HCT116 (cell line): ENCODE results near the gene RIPOR3. TPM values are rescaled to one million over a fixed set of nuclear protein-coding genes. Genes with fewer than 3 reads are reported as not detected.

Experiments
- ATAC-seq: fragments of 200-7000 bp; cut with Tn5 transposase; 2 replicates; pipeline ENCODE4 v1.9.1; 2020; ENCODE audit warnings: mild to moderate bottlenecking, moderate library complexity
- BruUV-seq: library from RNA; stranded (reverse); fragments of 400-500 nt; replicated peaks from 2 replicates; lab custom pipeline; 2021; lab: Mats Ljungman, UMichigan
- CTCF ChIA-PET: fragments of 300-600 bp; sonication (Branson Sonifier 250); formaldehyde crosslinking; loops from one replicate; lab custom pipeline; 2021; ENCODE audit warnings: antibody characterized with exemption; lab: Charles Lee
- POLR2A ChIA-PET: fragments of 300-600, 350-600 bp; sonication (Branson Sonifier 250); formaldehyde crosslinking; loops from one replicate; lab custom pipeline; 2021; ENCODE audit warnings: antibody characterized with exemption; lab: Charles Lee
- RAD21 ChIA-PET, 2 experiments: fragments of 300-600 bp; sonication (Branson Sonifier 250); formaldehyde crosslinking; loops; one replicate each; lab custom pipeline; 2023; ENCODE audit warnings: low total read pairs in 2 of 2; ENCODE audit not compliant: uncharacterized antibody in 2 of 2, unreplicated experiment in 2 of 2, low non-redundant PET in 1 of 2; lab: Charles Lee
- DNase-seq: peaks from one replicate; pipeline ENCODE4 v3.0.0-alpha.2; 2010; ENCODE audit warnings: low read depth, low spot score
- H2AFZ ChIP-seq: fragments of 200-600 bp; shearing (Covaris generic), sonication (generic); 2 replicates; pipeline ENCODE4 v1.6.1; 2017; ENCODE audit warnings: low read depth, mixed run types, mixed read lengths, antibody characterized with exemption, low read length; ENCODE audit not compliant: poor library complexity, severe bottlenecking
- H3K27ac ChIP-seq: 2 replicates; pipeline ENCODE4 v1.5.1; 2012; ENCODE audit warnings: low read depth, low read length
- H3K27me3 ChIP-seq: fragments of 200-600 bp; sonication (generic); 2 replicates; pipeline ENCODE4 v1.6.1; 2016; ENCODE audit warnings: mixed run types, low read length, mixed read lengths; ENCODE audit not compliant: insufficient read depth
- H3K36me3 ChIP-seq, 2 experiments: fragments of 200-500 bp in 1 of 2; fragments of 200-600 bp in 1 of 2; sonication (Bioruptor generic) in 1 of 2; sonication (generic) in 1 of 2; 2 replicates each; pipeline versions ENCODE4 v1.5.1 to v1.6.1; 2014 to 2016; ENCODE audit warnings: low read length in 2 of 2, inconsistent platforms in 1 of 2, mixed read lengths in 1 of 2, mixed run types in 1 of 2; ENCODE audit not compliant: insufficient read depth in 2 of 2, control insufficient read depth in 1 of 2
- H3K4me1 ChIP-seq, 2 experiments: fragments of 200-600 bp in 1 of 2; sonication (generic) in 1 of 2; 2 replicates each; pipeline versions ENCODE4 v1.5.1 to v1.6.1; 2012 to 2017; ENCODE audit warnings: low read length in 2 of 2, inconsistent platforms in 1 of 2, mild to moderate bottlenecking in 1 of 2, mixed read lengths in 1 of 2, mixed run types in 1 of 2, moderate library complexity in 1 of 2; ENCODE audit not compliant: insufficient read depth in 2 of 2, control insufficient read depth in 1 of 2
- H3K4me2 ChIP-seq: fragments of 200-600 bp; sonication (generic); 2 replicates; pipeline ENCODE4 v1.6.1; 2017; ENCODE audit warnings: mixed run types, low read length, mixed read lengths
- H3K4me3 ChIP-seq, 2 experiments: fragments of 200-600 bp in 1 of 2; sonication (generic) in 1 of 2; replicated peaks in 1 of 2; 2 replicates each; pipeline ENCODE4 v1.5.1; 2011 to 2016; ENCODE audit warnings: low read length in 2 of 2, control low read depth in 1 of 2, low read depth in 1 of 2, mild to moderate bottlenecking in 1 of 2, mixed read lengths in 1 of 2, mixed run types in 1 of 2
- H3K79me2 ChIP-seq: fragments of 200-600 bp; sonication (generic); 2 replicates; pipeline ENCODE4 v1.6.1; 2017; ENCODE audit warnings: mild to moderate bottlenecking, mixed run types, low read length, moderate library complexity, mixed read lengths; ENCODE audit not compliant: insufficient read depth
- H3K9ac ChIP-seq: fragments of 200-600 bp; sonication (generic); 2 replicates; pipeline ENCODE4 v1.6.1; 2016; ENCODE audit warnings: low read length, mixed read lengths
- H3K9me2 ChIP-seq: fragments of 200-600 bp; sonication (generic), shearing (Covaris generic); 2 replicates; pipeline ENCODE4 v1.6.1; 2017; ENCODE audit warnings: mixed run types, mild to moderate bottlenecking, moderate library complexity; ENCODE audit not compliant: insufficient read depth
- H3K9me3 ChIP-seq, 2 experiments: fragments of 200-500 bp in 1 of 2; fragments of 200-600 bp in 1 of 2; sonication (Bioruptor generic) in 1 of 2; sonication (generic) in 1 of 2; 2 replicates each; pipeline ENCODE4 v1.6.1; 2014 to 2017; ENCODE audit warnings: low read length in 2 of 2, mixed read lengths in 2 of 2, inconsistent platforms in 1 of 2, low read depth in 1 of 2, mild to moderate bottlenecking in 1 of 2, mixed run types in 1 of 2, moderate library complexity in 1 of 2; ENCODE audit not compliant: control insufficient read depth in 1 of 2, insufficient read depth in 1 of 2
- H4K20me1 ChIP-seq: fragments of 200-600 bp; sonication (generic), shearing (Covaris generic); 2 replicates; pipeline ENCODE4 v1.6.1; 2017; ENCODE audit warnings: mixed run types, mild to moderate bottlenecking, moderate library complexity; ENCODE audit not compliant: insufficient read depth
- ATF3 ChIP-seq: IDR thresholded peaks from 2 replicates; pipeline ENCODE4 v1.6.1; 2012
- CEBPB ChIP-seq: IDR thresholded peaks from 2 replicates; pipeline ENCODE4 v1.6.1; 2012; ENCODE audit warnings: low read depth
- CTCF ChIP-seq, 3 experiments: fragments of 200-600 bp in 1 of 3; sonication (generic) in 1 of 3; IDR thresholded peaks in 2 of 3; conservative IDR thresholded peaks in 1 of 3; 2 replicates each; pipeline ENCODE4 v1.5.1; 2012 to 2017; ENCODE audit warnings: low read depth in 2 of 3, low read length in 2 of 3, antibody characterized with exemption in 1 of 3, borderline replicate concordance in 1 of 3, control low read depth in 1 of 3, mild to moderate bottlenecking in 1 of 3, mixed read lengths in 1 of 3, mixed run types in 1 of 3, moderate library complexity in 1 of 3; ENCODE audit not compliant: insufficient read depth in 1 of 3
- JUND ChIP-seq: IDR thresholded peaks from 2 replicates; pipeline ENCODE4 v1.6.1; 2012
- POLR2A ChIP-seq: IDR thresholded peaks from 2 replicates; pipeline ENCODE4 v1.7.0; 2011; ENCODE audit warnings: borderline replicate concordance; ENCODE audit not compliant: insufficient read depth, insufficient read length; ENCODE audit errors: extremely low read depth
- POLR2AphosphoS5 ChIP-seq: IDR thresholded peaks from 2 replicates; pipeline ENCODE4 v1.6.1; 2011; ENCODE audit warnings: mild to moderate bottlenecking, low read depth, low read length, moderate library complexity
- RAD21 ChIP-seq: IDR thresholded peaks from 2 replicates; pipeline ENCODE4 v1.6.1; 2012; ENCODE audit warnings: low read depth, mild to moderate bottlenecking
- REST ChIP-seq: IDR thresholded peaks from 2 replicates; pipeline ENCODE4 v1.6.1; 2012; ENCODE audit warnings: low read depth
- SIN3A ChIP-seq: IDR thresholded peaks from 2 replicates; pipeline ENCODE4 v1.6.1; 2012; ENCODE audit warnings: low read depth
- SP1 ChIP-seq: IDR thresholded peaks from 2 replicates; pipeline ENCODE4 v1.6.1; 2012; ENCODE audit warnings: low read depth
- ZBTB33 ChIP-seq: IDR thresholded peaks from 2 replicates; pipeline ENCODE4 v1.6.1; 2011; ENCODE audit warnings: mild to moderate bottlenecking, low read length, moderate library complexity; ENCODE audit not compliant: insufficient replicate concordance; ENCODE audit errors: extremely low read depth
- intact Hi-C: fragments of 100-400 bp; cut with micrococcal nuclease; formaldehyde crosslinking; loops from 2 replicates; pipeline ENCODE4 v1.10.0; 2022
- total RNA-seq: library from RNA; stranded (reverse); gene quantifications from one replicate; pipeline ENCODE4 v1.2.1, GENCODE V29; 2021; ENCODE audit not compliant: unreplicated experiment

The RIPOR3 gene
- total RNA-seq, 1 experiment from 2014 or later = 0.22 TPM

GRCh38 chr20:50578778-50579165 is 112.6 kb downstream of the RIPOR3 start:
- BruUV-seq = no TSS peak
- H3K79me2 ChIP-seq = peaks cover 15% of the 10 kb centered on the region; the same call in 1 of the 2 replicates
- no peak for TF ChIP-seq SP1
- no peak for TF ChIP-seq ZBTB33
- TF ChIP-seq POLR2A = no peak
- TF ChIP-seq JUND = no peak
- TF ChIP-seq CEBPB = no peak
- TF ChIP-seq REST = no peak
- no peak for TF ChIP-seq SIN3A
- TF ChIP-seq RAD21 = no peak
- no peak for TF ChIP-seq CTCF (IDR thresholded peaks at IDR 0.05 in 2 of 3, conservative IDR thresholded peaks at IDR 0.05 in 1 of 3; ENCODE audit: borderline replicate concordance in 1 of 3, insufficient read depth in 1 of 3, low read depth in 2 of 3, low read length in 2 of 3)
- TF ChIP-seq POLR2AphosphoS5 = no peak
- no peak for TF ChIP-seq ATF3
- TF ChIP-seq, all 23 proteins: peak for 0
- no peak overlapping the region for H3K4me2 ChIP-seq
- peaks cover 38 to 74% of the 10 kb centered on the region in 2 experiments for H3K36me3 ChIP-seq
- no peak for DNase-seq
- H3K9me2 ChIP-seq = no peaks in the 10 kb centered on the region
- H3K27me3 ChIP-seq = no peaks in the 10 kb centered on the region
- no peaks in the 10 kb centered on the region for H4K20me1 ChIP-seq
- H2AFZ ChIP-seq = no peak overlapping the region
- RAD21 ChIA-PET = no interaction called here
- no peak for ATAC-seq
- peaks cover 2 to 7% of the 10 kb centered on the region in 2 experiments; a peak in 2 of 4 replicates for H3K4me1 ChIP-seq
- POLR2A ChIA-PET = no interaction called here
- H3K9me3 ChIP-seq = no peaks in the 10 kb centered on the region
- intact Hi-C loops = loop anchor here (5.0 to 10.0 kb wide), 3 partner anchors 101 to 604 kb away; no protein-coding TSS in a partner anchor
- H3K9ac ChIP-seq = no peak overlapping the region
- no peak overlapping the region for H3K4me3 ChIP-seq
- H3K27ac ChIP-seq = no peak overlapping the region
- CTCF ChIA-PET = interaction anchor here (1.5 to 2.4 kb wide), 4 partner anchors 10 to 393 kb away, joined by 3 to 7 read pairs (median 6); no protein-coding TSS in a partner anchor
